ENCODE measurements around the gene CEP44. TPM values are rescaled to one million over a fixed set of nuclear protein-coding genes. Genes with fewer than 3 reads are reported as not detected.

CEP44 gene
- total RNA-seq, 1 experiment from 2014 or later: 11.5 TPM

Other genes starting within 250 kb of the CEP44 start
- 13.0 TPM for gene FBXO8, start 244 bp upstream of the CEP44 start, total RNA-seq (2021; ENCODE audit: unreplicated experiment)
- gene HPGD, start 238.6 kb downstream of the CEP44 start, total RNA-seq (2021; ENCODE audit: unreplicated experiment): 0.66 TPM